Peyer's patch (tissue), 4 donors: ENCODE results near the gene RARB. TPM values are rescaled to one million over a fixed set of nuclear protein-coding genes. Genes with fewer than 3 reads are reported as not detected.

ENCODE experiments used
- DNase-seq, 3 donors: peaks; one replicate each; pipeline ENCODE4 v3.0.0-alpha.2; 2017 to 2019
- H3K27ac ChIP-seq, 4 donors: fragments of 200-600 bp; sonication (generic); one replicate each; pipeline ENCODE4 v1.5.1; 2016 to 2019
- H3K27me3 ChIP-seq, 2 donors: fragments of 200-600 bp; sonication (generic); one replicate each; pipeline ENCODE4 v1.5.1; 2019
- H3K36me3 ChIP-seq, 3 donors: fragments of 200-600 bp; sonication (generic); one replicate each; pipeline ENCODE4 v1.5.1; 2016 to 2019
- H3K4me1 ChIP-seq, 4 donors: fragments of 200-600 bp; sonication (generic); one replicate each; pipeline ENCODE4 v1.5.1; 2016 to 2019
- H3K4me3 ChIP-seq, 4 donors: fragments of 200-600 bp; sonication (generic); 1 replicate in 3 of 4; 2 replicates in 1 of 4; pipeline ENCODE4 v1.5.1; 2016 to 2019; ENCODE audit warnings: mild to moderate bottlenecking in 1 of 4
- H3K9me3 ChIP-seq, 4 donors: fragments of 200-600 bp; sonication (generic); one replicate each; pipeline ENCODE4 v1.5.1; 2016 to 2019; ENCODE audit warnings: mild to moderate bottlenecking in 1 of 4
- POLR2A ChIP-seq, 2 donors: fragments of 450-650 bp; IDR thresholded peaks; one replicate each; pipeline ENCODE4 v1.5.1; 2017; ENCODE audit warnings: antibody characterized with exemption in 2 of 2, mild to moderate bottlenecking in 2 of 2, moderate library complexity in 2 of 2
- total RNA-seq, 4 donors: library from RNA; depleted of rRNA; stranded (reverse); fragments of >200 nt; gene quantifications; one replicate each; pipeline ENCODE4 v1.1.0, GENCODE V29; 2016
- TF ChIP-seq, protein P1 (sequence below), 6 experiments: fragments of 450-650 bp in 4 of 6; fragments of 200-600 bp in 2 of 6; sonication (generic) in 1 of 6; IDR thresholded peaks; one replicate each; pipeline ENCODE4 v1.5.1; 2017 to 2019; ENCODE audit warnings: antibody characterized with exemption in 6 of 6, mild to moderate bottlenecking in 3 of 6, moderate library complexity in 1 of 6

The RARB gene
- total RNA-seq, 4 donors from 2014 or later, result 0.53 to 4.1 (median 2.9) TPM

DNA sequence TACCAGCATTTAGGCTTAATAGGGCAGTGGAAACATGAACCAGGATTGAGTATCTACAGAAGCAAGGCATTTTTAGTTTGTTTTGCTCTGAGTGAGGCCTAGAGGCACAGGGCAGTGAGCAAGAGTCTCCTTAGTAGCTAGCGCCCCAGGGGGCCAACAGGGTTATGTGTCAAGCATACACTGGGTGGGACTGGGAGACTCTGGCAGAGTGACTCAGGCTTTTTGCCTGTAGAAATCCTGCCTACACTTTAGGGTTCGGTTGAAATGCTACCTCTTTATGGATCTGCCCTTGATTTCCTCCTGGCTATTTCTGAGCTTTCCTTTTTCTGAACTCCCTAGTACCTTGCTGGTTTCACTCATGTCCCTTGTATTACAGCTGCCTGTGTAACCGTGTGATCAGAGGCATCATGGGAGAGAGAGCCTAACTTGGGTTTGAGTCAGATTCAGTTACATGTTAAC is 164.5 kb downstream of the RARB start:
- Histone ChIP-seq H3K36me3 (peaks cover 0 to 19% (median 0%) of the 10 kb centered on the region in 3 donors), H3K27me3 (no peaks in the 10 kb centered on the region), H3K4me3 (no peak overlapping the region), H3K4me1 (no peaks in the 10 kb centered on the region), H3K27ac (no peak overlapping the region), H3K9me3 (no peaks in the 10 kb centered on the region)
- no peak for DNase-seq
- TF ChIP-seq, protein P1, sequence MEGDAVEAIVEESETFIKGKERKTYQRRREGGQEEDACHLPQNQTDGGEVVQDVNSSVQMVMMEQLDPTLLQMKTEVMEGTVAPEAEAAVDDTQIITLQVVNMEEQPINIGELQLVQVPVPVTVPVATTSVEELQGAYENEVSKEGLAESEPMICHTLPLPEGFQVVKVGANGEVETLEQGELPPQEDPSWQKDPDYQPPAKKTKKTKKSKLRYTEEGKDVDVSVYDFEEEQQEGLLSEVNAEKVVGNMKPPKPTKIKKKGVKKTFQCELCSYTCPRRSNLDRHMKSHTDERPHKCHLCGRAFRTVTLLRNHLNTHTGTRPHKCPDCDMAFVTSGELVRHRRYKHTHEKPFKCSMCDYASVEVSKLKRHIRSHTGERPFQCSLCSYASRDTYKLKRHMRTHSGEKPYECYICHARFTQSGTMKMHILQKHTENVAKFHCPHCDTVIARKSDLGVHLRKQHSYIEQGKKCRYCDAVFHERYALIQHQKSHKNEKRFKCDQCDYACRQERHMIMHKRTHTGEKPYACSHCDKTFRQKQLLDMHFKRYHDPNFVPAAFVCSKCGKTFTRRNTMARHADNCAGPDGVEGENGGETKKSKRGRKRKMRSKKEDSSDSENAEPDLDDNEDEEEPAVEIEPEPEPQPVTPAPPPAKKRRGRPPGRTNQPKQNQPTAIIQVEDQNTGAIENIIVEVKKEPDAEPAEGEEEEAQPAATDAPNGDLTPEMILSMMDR (IDR thresholded peaks at IDR 0.05), result no peak
- no peak for TF ChIP-seq POLR2A (IDR thresholded peaks at IDR 0.05)

DNA sequence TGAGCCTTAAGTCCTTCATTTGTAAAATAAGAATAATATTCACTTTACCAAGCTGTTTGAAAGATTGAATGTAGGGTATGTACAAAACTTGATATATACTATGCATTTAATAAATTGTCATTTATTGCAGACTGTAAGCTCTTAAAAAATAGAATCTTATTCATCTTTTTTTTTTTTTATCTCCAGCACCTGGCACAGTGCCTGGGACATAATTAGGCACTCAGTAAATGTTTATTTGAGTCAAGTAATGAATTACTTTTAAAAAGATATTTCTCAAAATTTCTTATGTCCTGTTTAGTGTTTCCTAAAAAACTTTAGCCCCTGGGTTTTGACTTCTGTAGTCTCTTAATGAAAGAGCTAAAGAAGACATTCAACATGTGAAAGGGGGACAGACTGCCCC is 164.9 kb downstream of the RARB start:
- no peaks in the 10 kb centered on the region for H3K9me3 ChIP-seq
- no peak for DNase-seq
- no peak for TF ChIP-seq POLR2A (IDR thresholded peaks at IDR 0.05)
- TF ChIP-seq, protein P1 (IDR thresholded peaks at IDR 0.05), result no peak
- no peak overlapping the region for H3K27ac ChIP-seq
- H3K4me3 ChIP-seq, result no peak overlapping the region
- no peaks in the 10 kb centered on the region for H3K4me1 ChIP-seq
- H3K27me3 ChIP-seq, result no peaks in the 10 kb centered on the region
- peaks cover 0 to 23% (median 0%) of the 10 kb centered on the region in 3 donors for H3K36me3 ChIP-seq

DNA sequence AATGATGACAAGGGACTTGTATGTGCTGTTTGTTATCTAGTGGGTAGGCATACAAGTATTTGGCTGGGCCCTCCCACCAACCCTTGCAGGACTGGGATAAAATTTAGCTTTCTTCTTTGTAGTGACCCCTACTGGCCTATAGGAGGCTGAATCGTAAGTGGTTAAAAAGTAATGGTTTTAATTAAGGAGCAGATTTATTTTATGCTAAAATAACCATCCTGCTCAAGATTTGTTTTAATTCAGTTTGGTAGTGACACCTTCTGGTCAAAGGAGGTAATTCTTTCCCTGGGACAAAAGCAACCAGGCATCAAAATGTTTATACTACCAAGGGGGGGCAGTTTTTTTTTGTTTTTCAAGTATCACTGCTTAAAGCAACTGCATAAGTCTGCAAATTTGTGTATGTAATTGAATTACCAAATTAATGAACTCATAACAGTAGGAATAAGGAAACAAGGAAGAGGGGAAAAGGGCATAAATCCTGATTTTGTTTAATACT is 166.0 kb downstream of the RARB start:
- Histone ChIP-seq H3K36me3 (peaks cover 0 to 32% (median 0%) of the 10 kb centered on the region in 3 donors), H3K4me3 (no peak overlapping the region), H3K27ac (no peak overlapping the region), H3K4me1 (no peaks in the 10 kb centered on the region), H3K27me3 (no peaks in the 10 kb centered on the region), H3K9me3 (no peaks in the 10 kb centered on the region)
- TF ChIP-seq, protein P1 (IDR thresholded peaks at IDR 0.05), result peak; percentile 37 to 76 (median 69)
- no peak for TF ChIP-seq POLR2A (IDR thresholded peaks at IDR 0.05)
- no peak for DNase-seq

DNA sequence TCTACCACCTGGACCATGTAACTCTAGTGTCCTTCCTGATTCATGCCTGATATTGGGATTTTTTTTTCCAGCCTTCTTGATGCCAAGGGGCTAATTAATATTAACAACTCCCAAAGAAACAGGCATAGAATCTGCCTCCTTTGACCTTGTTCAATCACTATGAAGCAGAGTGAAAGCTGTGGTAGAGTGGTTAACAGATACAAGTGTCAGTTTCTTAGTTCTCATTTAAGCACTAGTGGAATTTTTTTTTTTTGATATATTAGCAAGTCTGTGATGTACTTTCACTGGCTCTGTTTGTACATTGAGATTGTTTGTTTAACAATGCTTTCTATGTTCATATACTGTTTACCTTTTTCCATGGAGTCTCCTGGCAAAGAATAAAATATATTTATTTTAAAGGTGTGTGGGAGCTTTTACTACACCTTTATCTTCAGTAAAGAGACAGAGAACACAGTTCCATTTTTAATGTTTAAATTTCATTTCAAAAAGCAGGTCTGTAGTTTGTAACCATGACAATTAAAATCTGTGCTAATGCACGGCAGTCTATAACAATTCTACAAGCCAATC is 169.6 kb downstream of the RARB start:
- Histone ChIP-seq H3K27me3 (no peaks in the 10 kb centered on the region), H3K36me3 (peaks cover 0 to 66% (median 0%) of the 10 kb centered on the region in 3 donors), H3K4me1 (no peaks in the 10 kb centered on the region), H3K27ac (no peak overlapping the region), H3K4me3 (no peak overlapping the region), H3K9me3 (no peaks in the 10 kb centered on the region)
- no peak for TF ChIP-seq POLR2A (IDR thresholded peaks at IDR 0.05)
- TF ChIP-seq, protein P1 (IDR thresholded peaks at IDR 0.05), result no peak
- no peak for DNase-seq

DNA sequence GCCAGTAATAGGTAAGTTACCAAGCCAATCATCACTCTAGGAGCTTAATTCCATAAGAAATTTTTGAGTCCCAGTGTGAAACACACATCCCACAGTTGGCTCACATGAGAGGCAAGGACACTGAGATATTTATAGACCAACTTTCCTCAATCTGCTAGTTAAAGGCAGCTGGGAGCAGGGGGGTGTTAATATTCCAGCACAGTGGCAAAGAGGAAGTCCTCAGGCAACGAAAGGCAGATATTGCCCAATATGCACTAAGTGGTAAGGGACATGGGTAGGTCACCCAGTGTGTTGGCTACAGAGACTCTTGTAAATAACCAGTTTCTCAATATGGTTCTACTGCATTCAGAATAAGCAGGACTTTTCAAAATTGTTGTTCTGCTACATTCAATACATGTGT is 175.6 kb downstream of the RARB start:
- Histone ChIP-seq H3K4me3 (no peak overlapping the region), H3K4me1 (no peaks in the 10 kb centered on the region), H3K27ac (no peak overlapping the region), H3K9me3 (no peaks in the 10 kb centered on the region), H3K36me3 (peaks cover 0 to 95% (median 0%) of the 10 kb centered on the region in 3 donors), H3K27me3 (no peaks in the 10 kb centered on the region)
- TF ChIP-seq POLR2A (IDR thresholded peaks at IDR 0.05), result no peak
- TF ChIP-seq, protein P1 (IDR thresholded peaks at IDR 0.05), result no peak
- DNase-seq, result no peak
